ENCODE data around the gene ZBP1. TPM values are rescaled to one million over a fixed set of nuclear protein-coding genes. Genes with fewer than 3 reads are reported as not detected.

ZBP1 gene
- total RNA-seq, 4 donors from 2014 or later = 0.28 to 0.84 (median 0.56) TPM; not detected in 1

DNA sequence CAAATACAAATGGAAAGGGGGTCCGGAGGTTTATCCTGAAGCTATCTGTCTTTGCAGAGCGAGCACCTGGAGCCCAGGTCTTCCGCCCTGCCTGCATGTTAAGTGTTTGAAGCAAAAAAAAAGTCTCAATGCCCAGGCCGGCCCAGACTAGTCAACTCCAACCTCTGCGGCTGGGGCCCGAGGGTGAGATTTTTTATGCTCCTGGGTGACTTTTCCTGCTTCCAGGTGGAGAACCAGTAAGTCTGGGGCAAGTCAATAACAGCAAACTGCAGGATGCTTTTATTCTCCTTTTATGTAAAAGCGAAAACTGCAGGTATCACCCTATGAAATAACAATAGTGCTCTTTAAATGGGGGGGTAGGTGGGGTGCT is 2.0 kb upstream of the ZBP1 start:
- TF ChIP-seq, protein P1, sequence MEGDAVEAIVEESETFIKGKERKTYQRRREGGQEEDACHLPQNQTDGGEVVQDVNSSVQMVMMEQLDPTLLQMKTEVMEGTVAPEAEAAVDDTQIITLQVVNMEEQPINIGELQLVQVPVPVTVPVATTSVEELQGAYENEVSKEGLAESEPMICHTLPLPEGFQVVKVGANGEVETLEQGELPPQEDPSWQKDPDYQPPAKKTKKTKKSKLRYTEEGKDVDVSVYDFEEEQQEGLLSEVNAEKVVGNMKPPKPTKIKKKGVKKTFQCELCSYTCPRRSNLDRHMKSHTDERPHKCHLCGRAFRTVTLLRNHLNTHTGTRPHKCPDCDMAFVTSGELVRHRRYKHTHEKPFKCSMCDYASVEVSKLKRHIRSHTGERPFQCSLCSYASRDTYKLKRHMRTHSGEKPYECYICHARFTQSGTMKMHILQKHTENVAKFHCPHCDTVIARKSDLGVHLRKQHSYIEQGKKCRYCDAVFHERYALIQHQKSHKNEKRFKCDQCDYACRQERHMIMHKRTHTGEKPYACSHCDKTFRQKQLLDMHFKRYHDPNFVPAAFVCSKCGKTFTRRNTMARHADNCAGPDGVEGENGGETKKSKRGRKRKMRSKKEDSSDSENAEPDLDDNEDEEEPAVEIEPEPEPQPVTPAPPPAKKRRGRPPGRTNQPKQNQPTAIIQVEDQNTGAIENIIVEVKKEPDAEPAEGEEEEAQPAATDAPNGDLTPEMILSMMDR (IDR thresholded peaks at IDR 0.05) = no peak

DNA sequence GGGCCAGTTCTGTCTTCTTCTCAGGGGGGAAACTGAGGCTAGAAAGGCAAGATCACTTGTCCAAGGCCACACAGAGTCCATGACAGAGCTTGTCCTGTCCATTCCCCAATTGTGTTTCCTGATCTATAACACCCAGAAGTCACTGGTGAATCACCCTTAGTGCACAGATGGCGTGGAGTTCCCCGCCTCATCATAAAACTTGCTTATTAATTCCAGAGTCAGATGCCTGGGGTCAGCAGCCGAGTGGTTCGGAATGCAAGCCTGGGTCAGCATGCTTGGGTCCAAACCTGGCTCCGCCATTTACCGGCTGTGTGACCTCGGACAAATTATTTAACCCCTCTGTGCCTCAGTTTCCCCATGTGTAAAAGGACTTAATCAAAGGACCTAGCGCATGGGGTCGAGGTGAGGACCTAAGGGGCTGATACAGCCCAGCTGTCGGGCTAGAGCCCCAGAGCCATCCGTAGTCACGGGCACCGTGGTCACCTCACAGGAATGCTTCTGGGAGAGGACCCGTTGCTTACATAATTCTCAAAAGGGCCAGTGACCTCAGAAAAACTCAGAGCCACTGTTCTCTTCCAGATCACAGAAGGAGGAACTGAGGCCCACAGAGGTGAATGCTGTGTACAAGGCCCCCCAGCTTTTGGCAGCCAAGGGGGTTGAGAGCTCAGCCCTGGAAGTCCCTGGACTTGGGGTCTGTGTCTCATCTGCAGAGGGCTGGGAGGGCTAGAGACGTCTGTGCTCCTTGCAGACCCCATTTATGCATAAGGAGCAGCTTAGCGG is 1.4 kb upstream of the ZBP1 start:
- DNase-seq (ENCODE audit: low spot score) (no peak), ATAC-seq (ENCODE audit: low FRiP score) (no peak)
- TF ChIP-seq, protein P1 (IDR thresholded peaks at IDR 0.05) = no peak

More for the DNA sequence above, 2.0 kb upstream of the ZBP1 start:
- DNase-seq (ENCODE audit: low spot score) = no peak
- ATAC-seq (ENCODE audit: low FRiP score) = no peak

DNA sequence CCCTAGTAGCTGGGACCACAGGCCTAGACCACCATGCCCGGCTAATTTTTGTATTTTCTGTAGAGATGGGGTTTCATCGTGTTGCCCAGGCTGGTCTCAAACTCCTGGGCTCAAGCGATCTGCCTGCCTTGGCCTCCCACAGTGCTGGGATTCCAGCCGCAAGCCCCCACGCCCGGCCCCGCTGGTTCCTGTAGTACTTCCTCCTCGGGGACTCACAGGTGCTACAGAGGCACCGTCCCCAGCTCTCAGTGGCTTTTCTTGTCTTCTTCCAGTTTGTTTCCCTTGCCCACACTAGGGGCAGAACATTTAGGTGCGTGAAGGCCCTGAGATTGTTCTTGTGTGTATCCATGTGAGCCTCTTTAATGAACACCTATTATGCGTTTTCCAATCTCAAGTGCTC is 773 bp upstream of the ZBP1 start:
- DNase-seq (ENCODE audit: low spot score) (no peak), ATAC-seq (ENCODE audit: low FRiP score) (no peak)
- TF ChIP-seq, protein P1 (IDR thresholded peaks at IDR 0.05) = no peak

DNA sequence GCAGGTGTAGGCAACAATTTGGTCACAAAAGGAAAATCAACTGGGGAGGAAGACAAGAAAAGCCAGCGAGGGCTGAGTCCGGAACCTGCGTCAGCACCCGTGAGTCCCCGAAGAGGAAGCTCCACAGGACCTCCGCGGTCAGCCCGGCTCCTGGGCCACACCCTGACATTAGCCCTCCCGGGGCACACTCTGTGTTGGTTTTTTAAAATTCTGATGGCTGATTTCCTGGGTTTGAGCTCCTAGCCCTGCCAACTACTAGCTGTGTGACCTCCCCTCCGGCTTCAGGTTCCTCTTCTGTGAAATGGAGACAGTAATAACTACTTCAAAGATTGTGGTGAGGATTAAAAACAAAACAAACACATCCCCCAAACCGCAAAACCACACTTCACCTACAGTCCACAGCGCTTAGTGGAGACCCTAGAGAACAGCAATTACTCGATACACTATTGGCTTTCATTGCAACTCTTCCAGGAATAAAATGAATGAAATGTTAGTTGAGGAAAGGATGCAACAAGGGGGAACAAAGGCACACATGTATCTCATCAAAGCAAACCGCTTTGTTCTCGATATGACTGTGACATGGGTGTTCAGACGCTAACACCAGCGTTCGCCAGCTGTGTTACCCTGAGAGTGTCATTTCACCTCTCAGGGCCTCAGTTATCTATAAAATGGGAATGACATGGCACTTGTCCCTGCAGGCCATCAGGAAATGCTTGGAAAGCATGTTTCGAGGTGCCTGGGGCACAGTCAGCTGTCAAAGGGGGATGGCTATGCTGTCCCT is 985 bp downstream of the ZBP1 start:
- DNase-seq (ENCODE audit: low spot score) (no peak), ATAC-seq (ENCODE audit: low FRiP score) (no peak)
- TF ChIP-seq, protein P1 (IDR thresholded peaks at IDR 0.05) = no peak

DNA sequence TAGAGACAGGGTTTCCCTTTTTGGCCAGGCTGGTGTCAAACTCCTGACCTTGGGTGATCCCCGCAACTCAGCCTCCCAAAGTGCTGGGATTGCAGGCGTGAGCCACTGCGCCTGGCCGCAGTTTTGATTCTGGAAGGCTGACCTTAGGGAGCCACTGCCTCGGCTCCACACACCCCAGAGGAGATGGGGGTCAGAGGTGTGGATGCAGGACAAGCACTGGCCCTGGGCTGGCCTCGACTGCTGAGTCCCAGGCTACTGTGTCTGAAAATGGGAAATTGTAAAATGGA is 1.5 kb downstream of the ZBP1 start:
- DNase-seq (ENCODE audit: low spot score) (no peak), ATAC-seq (ENCODE audit: low FRiP score) (no peak)
- TF ChIP-seq, protein P1 (IDR thresholded peaks at IDR 0.05) = no peak

DNA sequence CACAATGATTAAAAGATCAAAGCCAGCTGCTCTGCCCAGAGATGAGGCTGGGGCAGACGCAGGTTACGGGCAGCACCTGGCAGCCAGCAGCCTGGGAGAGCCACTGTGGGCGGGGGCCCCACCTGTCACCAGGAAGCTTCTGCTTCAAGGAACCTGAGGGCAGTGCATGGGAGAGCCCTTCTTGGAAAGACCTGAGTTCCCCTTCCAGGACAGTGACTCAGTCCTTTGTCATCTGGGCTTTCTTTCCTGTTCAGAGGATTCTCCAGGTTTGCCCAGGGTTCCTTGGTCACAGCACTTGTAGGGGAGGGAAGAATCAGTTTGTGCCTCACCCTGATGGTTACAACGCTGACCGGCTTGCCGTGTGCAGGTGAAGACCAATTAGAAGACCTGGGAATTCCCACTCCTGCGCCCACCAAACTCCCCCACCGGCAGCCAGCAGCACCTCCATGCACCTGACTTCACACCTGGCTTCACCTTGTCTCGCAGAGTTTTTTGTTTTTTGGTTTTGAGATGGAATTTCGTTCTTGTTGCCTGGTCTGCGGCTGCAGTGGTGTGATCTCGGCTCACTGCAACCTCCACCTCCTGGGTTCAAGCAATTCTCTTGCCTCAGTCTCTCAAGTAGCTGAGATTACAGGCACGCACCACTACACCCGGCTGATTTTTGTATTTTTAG is 2.0 kb downstream of the ZBP1 start:
- ATAC-seq (ENCODE audit: low FRiP score) (peak; percentile 30), DNase-seq (ENCODE audit: low spot score) (no peak)
- TF ChIP-seq, protein P1 (IDR thresholded peaks at IDR 0.05) = no peak
